Stimulated activated CD8-positive, alpha-beta memory T cell treated with anti-CD3 and anti-CD28 coated beads, Interleukin-12 subunit alpha, Interleukin-12 subunit beta, amount 100 ng/mL, for 24 hours (primary cell): ENCODE results near the gene TXNDC16.
"Not testable (repeated sequence)": the region's sequence is repeated elsewhere in the genome, so short reads cannot be mapped to it uniquely, and the experiment has no call there.

Experiments used
- DNase-seq: peaks from one replicate; pipeline ENCODE4 v3.0.0-alpha.2; 2020; ENCODE audit errors: extremely low read depth

The TXNDC16 gene

GRCh38 chr14:52552063-52552988 lies at the start of gene TXNDC16, which contains the start of gene GPR137C:
TXNDC16 (minus strand) TSS chr14:52552505; CDS start chr14:52543557, 8,948 bp downstream.
GPR137C (plus strand) TSS chr14:52552836; CDS start chr14:52553148, 312 bp downstream.
- peak; percentile 100 for DNase-seq

DNA sequence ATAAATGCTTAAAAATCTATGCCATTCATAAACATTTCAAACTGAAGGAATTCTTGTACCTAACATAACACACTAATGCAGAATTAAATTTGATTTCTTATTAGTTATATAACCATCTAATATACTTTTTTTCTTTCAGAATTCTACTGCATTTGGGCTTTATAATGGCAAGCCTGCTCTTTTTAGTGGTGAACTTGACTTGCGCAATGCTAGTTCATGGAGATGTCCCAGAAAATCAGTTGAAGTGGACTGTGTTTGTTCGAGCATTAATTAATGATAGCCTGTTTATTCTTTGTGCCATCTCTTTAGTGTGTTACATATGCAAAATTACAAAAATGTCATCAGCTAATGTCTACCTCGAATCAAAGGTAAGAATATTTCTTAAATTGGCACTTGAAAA lies 47.7 kb upstream of the TXNDC16 start:
- no peak for DNase-seq

DNA sequence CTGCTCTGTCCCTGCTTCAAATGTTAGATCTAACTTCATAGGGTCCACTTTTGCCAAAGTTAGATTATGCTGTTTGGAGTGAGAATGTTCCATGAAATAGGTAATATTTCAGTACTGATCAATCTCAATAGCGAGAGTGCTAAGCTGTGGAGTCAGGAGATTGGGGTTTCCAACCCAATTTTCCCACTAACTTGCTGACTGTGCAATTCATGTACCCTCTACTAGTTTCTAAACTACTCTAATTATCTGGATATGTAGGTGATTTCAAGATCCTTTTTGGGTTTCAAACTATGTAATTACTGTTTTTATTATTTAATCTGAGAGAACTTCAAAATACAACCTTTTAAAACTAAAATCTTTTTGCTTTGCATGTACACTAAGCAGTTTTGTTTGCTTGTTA lies 46.3 kb upstream of the TXNDC16 start:
- no peak for DNase-seq

- DNase-seq = no peak
Observed at GRCh38 chr14:52596861-52597260, 44.6 kb upstream of the TXNDC16 start.

GRCh38 chr14:52596320-52596719 lies 44.0 kb upstream of the TXNDC16 start:
- no peak for DNase-seq

- no peak for DNase-seq
Observed at GRCh38 chr14:52590318-52590717, 38.0 kb upstream of the TXNDC16 start.

GRCh38 chr14:52589646-52590045 lies 37.3 kb upstream of the TXNDC16 start:
- no peak for DNase-seq

GRCh38 chr14:52583544-52583943 lies 31.2 kb upstream of the TXNDC16 start:
- DNase-seq = no peak

DNA sequence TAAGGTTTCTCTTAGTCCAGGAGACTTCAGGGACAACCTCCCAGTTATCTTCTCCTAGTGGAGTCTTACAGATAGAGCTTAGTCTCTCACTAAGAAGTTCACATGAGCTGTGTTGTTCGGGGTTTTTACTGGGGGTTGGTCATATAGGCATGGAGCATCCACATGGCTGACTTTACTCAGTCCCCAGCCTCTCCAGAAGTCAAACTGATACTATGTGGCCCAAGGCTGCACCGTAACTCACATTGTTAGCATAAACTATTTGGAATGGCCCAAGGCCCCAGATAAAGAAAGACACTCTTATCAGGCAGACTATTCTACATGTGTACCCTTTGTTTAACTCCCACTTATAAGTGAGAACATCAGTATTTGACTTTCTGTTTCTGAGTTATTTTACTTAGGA lies 23.6 kb upstream of the TXNDC16 start:
- DNase-seq = no peak

DNA sequence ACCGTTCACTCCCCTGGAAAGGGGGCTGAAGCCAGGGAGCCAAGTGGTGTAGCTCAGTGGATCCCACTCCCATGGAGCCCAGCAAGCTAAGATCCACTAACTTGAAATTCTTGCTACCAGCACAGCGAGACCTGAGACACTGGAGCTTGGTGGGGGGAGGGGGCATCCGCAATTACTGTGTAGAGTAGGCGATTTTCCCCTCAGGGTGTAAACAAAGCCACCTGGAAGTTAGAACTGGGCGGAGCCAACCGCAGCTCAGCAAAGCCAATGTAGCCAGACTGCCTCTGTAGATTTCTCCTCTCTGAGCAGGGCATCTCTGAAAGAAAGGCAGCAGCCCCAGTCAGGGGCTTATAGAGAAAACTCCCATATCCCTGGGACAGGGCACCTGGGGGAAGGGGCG lies 16.1 kb upstream of the TXNDC16 start:
- DNase-seq = not testable (repeated sequence)

GRCh38 chr14:52563120-52563519 lies 10.8 kb upstream of the TXNDC16 start:
- DNase-seq = no peak

DNA sequence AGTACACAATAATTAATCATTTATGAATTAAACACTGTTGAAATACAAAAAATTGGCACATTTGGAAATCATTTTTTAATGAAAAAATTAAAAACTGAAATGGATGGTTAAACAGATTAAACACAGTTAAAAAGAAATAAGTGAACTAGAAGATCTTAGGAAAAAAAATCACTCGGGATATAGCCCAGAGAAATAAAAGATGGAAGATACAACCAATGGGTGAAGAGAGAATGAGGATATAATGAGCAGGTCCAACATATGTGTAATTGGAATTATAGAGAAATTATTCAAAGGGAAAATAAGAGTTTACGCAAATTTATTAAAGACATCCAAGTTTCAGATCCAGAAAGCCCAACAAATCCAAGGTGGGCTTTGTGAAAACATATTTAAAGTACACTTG lies 6.4 kb upstream of the TXNDC16 start:
- DNase-seq = no peak

GRCh38 chr14:52553671-52554575 lies 1.6 kb upstream of the TXNDC16 start:
- no peak for DNase-seq

DNA sequence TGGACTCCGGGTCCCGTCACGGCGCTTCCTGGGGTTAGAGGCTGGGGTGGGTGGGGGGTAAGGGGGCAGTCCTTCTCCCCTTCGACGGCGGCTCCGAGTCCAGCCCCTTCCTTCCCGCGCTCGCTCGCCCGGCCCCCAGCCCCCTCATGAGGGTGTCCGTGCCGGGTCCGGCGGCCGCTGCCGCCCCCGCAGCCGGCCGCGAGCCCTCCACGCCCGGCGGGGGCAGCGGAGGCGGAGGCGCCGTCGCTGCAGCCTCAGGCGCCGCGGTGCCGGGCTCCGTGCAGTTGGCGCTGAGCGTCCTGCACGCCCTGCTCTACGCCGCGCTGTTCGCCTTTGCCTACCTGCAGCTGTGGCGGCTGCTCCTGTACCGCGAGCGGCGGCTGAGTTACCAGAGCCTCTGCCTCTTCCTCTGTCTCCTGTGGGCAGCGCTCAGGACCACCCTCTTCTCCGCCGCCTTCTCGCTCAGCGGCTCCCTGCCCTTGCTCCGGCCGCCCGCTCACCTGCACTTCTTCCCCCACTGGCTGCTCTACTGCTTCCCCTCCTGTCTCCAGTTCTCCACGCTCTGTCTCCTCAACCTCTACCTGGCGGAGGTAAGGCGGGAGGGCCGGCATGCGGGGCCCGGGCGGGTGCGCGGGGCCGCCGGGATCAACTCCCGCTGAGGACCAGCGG lies 831 bp upstream of the TXNDC16 start:
- no peak for DNase-seq

- no peak for DNase-seq
Observed at GRCh38 chr14:52551696-52552062, 626 bp downstream of the TXNDC16 start.

- DNase-seq = no peak
Observed at GRCh38 chr14:52551205-52551604, 1.1 kb downstream of the TXNDC16 start.

- DNase-seq = no peak
Observed at GRCh38 chr14:52550661-52551060, 1.6 kb downstream of the TXNDC16 start.

GRCh38 chr14:52547526-52547925 lies 4.8 kb downstream of the TXNDC16 start:
- no peak for DNase-seq

DNA sequence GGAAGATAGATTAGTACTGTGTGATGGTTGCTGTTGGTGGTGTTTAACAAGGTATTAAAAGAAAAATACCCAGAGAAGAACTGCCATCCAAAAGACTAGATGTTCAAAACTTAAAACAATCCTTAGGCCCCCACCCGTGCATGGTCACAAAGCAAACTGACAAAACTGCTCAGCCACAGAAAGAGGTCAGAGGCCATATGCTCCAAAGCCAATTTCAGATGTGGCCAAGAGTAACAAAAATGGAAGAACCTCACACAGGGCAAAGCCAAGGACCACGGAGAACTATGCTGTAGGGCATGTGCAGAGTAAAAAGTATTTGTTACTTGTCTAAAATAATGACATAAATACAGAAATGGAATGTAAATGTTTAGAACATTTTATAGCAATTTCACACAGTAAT lies 5.3 kb downstream of the TXNDC16 start:
- DNase-seq = no peak

DNA sequence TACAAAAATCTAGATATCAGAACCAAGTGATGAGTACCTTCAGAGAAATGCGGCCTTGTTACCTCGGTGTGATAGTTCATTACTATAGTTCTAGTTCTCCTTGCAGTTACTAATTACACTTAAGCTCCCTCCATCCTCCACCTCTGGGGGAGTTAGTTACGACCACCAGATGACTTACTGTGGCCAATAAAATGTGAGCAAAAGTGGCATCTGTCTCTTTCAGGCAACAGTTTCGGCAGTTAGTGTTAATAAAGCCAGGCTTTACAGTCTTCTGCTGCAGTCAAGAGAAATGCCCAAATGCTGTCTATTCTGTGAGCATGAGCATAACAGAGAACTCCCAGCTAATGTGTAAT lies 6.0 kb downstream of the TXNDC16 start:
- no peak for DNase-seq

DNA sequence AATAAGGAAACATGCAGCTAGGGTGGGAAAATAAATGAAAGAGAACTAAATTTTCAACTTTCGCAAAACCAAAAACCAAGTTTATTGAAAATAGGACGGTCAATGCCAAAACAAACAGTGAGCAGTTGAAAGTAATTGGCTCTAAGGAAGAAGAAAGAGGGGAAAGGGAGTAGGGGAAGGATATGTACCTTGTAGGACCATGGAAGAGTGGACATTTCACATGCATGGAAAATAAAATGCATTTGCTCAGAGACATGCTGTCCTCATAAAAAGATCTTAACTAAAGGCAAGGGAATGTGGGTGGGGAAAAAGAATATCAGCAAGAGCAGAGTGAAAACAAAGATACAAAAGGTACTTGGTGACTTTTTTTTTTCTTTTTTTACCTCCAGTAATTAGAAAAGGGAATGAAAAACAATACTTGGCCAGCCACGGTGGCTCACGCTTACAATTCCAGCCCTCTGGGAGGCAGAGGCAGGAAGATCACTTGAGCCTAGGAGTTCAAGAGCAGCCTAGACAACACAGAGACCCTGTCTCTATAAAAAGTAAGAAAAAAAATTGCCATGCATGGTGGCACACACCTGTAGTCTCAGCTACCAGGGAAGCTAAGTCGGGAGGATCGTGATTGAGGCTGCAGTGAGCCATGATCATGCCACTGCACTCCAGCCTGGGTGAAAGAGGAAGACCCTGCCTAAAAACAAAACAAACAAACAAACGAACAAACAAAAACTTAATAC lies 6.6 kb downstream of the TXNDC16 start:
- DNase-seq = no peak
